AG04449 (cell line): ENCODE results near the gene RBFOX1.

Source experiments
- CTCF ChIA-PET: fragments of 350-600 bp; formaldehyde crosslinking; extraction: SDS; loops from one replicate; lab custom pipeline; 2021; ENCODE audit warnings: antibody characterized with exemption; lab: Yijun Ruan, JAX
- POLR2A ChIA-PET: fragments of 400-600, 350-600 bp; formaldehyde crosslinking; extraction: SDS; loops from one replicate; lab custom pipeline; 2020; ENCODE audit warnings: antibody characterized with exemption, inconsistent platforms; lab: Yijun Ruan, JAX
- DNase-seq: peaks from one replicate; pipeline ENCODE4 v3.0.0-alpha.2; 2010; ENCODE audit warnings: low read depth, low spot score
- H3K4me3 ChIP-seq: 2 replicates; pipeline ENCODE4 v1.5.1; 2011; ENCODE audit warnings: low read depth, mild to moderate bottlenecking, control low read depth, low read length
- TF ChIP-seq, protein P1 (sequence below): IDR thresholded peaks from one replicate; pipeline ENCODE4 v1.5.1; 2011; ENCODE audit warnings: mild to moderate bottlenecking, moderate library complexity, low read length, control low read depth, inconsistent platforms; ENCODE audit not compliant: insufficient read depth; ENCODE audit errors: missing control alignments

The RBFOX1 gene

DNA sequence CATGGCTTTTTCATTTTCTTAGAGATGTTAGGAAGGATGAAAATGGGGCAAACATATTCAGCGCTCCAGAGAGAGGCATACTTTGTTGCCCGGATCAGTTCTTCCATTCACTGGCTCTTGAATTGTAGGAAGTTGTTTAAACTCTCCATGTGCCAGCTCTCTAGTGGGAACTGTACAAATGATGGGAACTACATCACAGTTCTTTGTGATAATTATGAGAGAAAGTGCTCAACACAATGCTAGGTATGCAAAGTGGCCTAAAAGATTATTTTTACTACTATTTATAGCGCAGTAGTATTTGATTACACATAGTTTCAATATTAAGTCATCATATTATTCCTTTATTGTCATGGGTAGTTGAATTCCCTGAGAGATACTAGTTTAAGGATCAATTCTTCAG is 268.5 kb downstream of the RBFOX1 start:
- no peak overlapping the region for H3K4me3 ChIP-seq
- DNase-seq = no peak
- ChIA-PET CTCF (no interaction called here), POLR2A (no interaction called here)
- TF ChIP-seq, protein P1, sequence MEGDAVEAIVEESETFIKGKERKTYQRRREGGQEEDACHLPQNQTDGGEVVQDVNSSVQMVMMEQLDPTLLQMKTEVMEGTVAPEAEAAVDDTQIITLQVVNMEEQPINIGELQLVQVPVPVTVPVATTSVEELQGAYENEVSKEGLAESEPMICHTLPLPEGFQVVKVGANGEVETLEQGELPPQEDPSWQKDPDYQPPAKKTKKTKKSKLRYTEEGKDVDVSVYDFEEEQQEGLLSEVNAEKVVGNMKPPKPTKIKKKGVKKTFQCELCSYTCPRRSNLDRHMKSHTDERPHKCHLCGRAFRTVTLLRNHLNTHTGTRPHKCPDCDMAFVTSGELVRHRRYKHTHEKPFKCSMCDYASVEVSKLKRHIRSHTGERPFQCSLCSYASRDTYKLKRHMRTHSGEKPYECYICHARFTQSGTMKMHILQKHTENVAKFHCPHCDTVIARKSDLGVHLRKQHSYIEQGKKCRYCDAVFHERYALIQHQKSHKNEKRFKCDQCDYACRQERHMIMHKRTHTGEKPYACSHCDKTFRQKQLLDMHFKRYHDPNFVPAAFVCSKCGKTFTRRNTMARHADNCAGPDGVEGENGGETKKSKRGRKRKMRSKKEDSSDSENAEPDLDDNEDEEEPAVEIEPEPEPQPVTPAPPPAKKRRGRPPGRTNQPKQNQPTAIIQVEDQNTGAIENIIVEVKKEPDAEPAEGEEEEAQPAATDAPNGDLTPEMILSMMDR = no peak

DNA sequence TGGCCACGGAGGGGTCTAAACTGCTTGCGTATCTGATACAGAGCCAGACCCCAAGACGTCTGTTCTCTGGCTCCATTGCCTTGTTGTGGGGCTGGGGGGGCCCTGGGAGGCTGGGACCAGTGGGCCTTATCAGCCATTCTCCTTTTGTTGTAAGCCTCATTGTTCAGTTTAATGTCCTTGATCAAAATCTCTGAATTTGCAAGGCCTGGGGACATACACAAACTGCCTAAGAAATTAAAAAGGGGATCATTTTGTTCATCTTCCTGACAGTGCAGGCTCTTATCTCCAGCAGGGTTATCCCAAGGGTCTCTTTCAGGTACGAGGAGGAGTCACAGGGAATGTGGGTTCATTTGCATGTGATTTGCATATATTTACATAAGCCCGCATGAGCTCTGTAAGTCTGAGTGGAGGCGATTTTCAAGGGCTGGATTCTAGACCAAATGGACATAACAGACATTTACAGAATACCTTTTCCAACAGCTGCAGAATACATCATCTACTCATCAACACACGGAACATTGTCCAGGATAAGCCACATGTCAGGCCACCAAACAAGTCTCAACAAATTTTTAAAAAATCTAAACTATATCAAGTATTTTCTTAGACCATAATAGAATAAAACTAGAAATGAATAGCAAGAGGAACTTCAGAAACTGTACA is 269.8 kb downstream of the RBFOX1 start:
- H3K4me3 ChIP-seq = no peak overlapping the region
- TF ChIP-seq, protein P1 = no peak
- ChIA-PET POLR2A (no interaction called here), CTCF (no interaction called here)
- DNase-seq = no peak

DNA sequence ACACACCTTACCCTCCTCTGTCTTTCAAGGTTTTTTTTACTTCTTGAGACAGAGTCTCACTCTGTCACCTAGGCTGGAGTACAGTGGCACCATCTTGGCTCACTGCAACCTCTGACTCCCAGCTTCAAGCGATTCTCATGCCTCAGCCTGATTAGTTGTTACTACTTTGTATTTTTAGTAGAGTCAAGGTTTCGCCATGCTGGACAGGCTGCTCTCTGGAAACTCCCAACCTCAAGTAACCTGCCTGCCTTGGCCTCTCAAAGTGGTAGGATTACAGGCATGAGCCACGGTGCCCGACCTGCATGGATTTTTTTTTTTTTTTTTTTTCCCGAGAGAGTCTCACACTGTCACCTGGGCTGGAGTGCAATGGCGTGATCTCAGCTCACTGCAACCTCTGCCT is 273.2 kb downstream of the RBFOX1 start:
- CTCF ChIA-PET = no interaction called here
- POLR2A ChIA-PET = no interaction called here
- TF ChIP-seq, protein P1 = no peak
- no peak overlapping the region for H3K4me3 ChIP-seq
- no peak for DNase-seq

DNA sequence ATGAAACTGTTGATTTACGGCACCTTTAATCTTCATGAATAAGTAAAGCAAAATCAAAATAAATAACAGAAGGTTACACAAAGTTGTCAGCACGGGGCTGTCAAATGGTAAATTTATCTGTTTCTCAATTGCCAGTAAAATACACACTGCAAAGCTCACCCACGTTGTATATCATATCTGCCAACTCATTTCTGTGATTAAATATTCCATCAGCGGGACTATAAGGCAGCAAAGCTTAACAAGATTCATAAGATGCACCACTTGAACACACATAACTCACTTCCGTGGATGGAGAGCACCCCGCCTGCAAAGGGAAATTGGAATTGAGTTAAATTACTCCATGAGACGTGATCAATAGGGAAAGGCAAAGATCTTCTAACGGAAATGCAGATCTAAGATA is 280.0 kb downstream of the RBFOX1 start:
- CTCF ChIA-PET = no interaction called here
- DNase-seq = no peak
- H3K4me3 ChIP-seq = no peak overlapping the region
- POLR2A ChIA-PET = no interaction called here
- TF ChIP-seq, protein P1 = no peak

DNA sequence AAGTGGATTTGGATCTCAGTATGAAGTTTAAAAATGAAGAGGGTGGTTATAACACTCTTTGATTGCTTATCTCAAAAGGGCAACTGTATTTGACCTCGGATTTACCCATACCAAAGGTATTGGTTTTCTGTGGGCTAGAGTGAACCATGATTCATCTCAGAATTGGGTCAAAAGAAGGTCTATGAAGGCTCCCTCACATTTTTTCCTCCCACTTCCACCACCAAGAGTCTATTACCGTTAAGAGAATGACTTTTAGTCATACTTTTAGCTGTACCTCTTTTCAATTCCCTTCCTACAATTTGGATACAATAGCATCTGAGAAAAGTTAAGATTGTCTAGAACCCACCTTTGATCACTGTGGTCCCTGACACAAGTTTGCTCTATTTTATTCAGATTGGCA is 280.9 kb downstream of the RBFOX1 start:
- H3K4me3 ChIP-seq = no peak overlapping the region
- no peak for DNase-seq
- POLR2A ChIA-PET = no interaction called here
- TF ChIP-seq, protein P1 = no peak
- CTCF ChIA-PET = no interaction called here

DNA sequence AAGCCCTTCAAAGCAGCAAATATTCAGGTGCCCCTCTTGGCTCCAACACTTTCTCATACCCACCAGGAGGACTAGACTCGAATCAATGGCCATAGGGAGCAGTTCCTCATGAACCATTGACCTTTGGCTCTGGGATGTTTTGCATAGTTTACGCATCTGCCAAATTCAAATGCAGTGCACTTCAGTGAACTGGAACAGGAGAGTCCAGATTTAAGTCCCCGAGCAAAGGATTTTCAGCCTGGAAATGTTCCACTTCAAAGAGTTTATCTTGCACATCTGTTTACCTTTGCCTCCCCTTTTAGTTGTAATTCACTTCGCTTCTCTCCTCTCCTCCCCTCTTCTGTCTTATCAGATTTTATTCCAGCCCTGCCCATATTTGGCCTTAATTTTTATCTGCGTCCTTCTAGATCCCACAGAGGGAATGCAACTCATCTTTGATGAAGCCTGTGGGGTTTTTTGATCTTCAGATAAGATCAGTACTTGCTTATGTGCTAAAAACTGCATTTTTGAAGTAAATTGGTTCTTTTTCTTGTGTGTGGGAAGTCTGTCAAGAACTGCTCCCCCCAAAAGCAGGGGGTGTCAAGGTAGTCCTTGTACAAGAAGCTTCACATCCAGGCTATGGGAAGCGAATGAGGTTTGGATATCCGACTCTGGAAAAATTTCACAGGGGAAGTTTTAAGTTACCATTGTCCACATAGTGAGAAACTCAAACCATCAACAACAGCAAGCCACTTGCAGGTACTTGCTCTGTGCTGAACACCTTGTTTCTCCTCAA is 281.6 kb downstream of the RBFOX1 start:
- CTCF ChIA-PET = no interaction called here
- POLR2A ChIA-PET = no interaction called here
- TF ChIP-seq, protein P1 = no peak
- no peak overlapping the region for H3K4me3 ChIP-seq
- no peak for DNase-seq
